Smooth muscle cell (in vitro differentiated cells): ENCODE data around the gene KCNJ11. TPM values are rescaled to one million over a fixed set of nuclear protein-coding genes. Genes with fewer than 3 reads are reported as not detected.

Experiments used
- DNase-seq: peaks from one replicate; lab custom pipeline; 2025; ENCODE audit not compliant: unreplicated experiment; lab: John Stamatoyannopoulos, UW
- H2AFZ ChIP-seq: fragments of 200-600 bp; sonication (generic); 2 replicates; pipeline ENCODE4 v1.6.0; 2016; ENCODE audit warnings: antibody characterized with exemption, low read depth, mild to moderate bottlenecking
- H3F3A ChIP-seq: fragments of 200-600 bp; sonication (generic); 2 replicates; pipeline ENCODE4 v1.6.0; 2017; ENCODE audit warnings: antibody characterized with exemption, low read depth
- H3K27ac ChIP-seq: fragments of 200-600 bp; sonication (generic); 2 replicates; pipeline ENCODE4 v1.5.1; 2016; ENCODE audit warnings: low read depth, mild to moderate bottlenecking
- H3K27me3 ChIP-seq: fragments of 200-600 bp; sonication (generic); 2 replicates; pipeline ENCODE4 v1.6.1; 2016; ENCODE audit warnings: low read depth, mild to moderate bottlenecking
- H3K36me3 ChIP-seq: fragments of 200-600 bp; sonication (generic); 2 replicates; pipeline ENCODE4 v1.5.1; 2016; ENCODE audit warnings: low read depth
- H3K4me1 ChIP-seq: fragments of 200-600 bp; sonication (generic); 2 replicates; pipeline ENCODE4 v1.5.1; 2016; ENCODE audit warnings: low read depth
- H3K4me2 ChIP-seq: fragments of 200-600 bp; sonication (generic); 2 replicates; pipeline ENCODE4 v1.6.0; 2016; ENCODE audit warnings: mild to moderate bottlenecking
- H3K4me3 ChIP-seq: fragments of 200-600 bp; sonication (generic); 2 replicates; pipeline ENCODE4 v1.5.1; 2016; ENCODE audit warnings: mild to moderate bottlenecking
- H3K79me2 ChIP-seq: fragments of 200-600 bp; sonication (generic); 2 replicates; pipeline ENCODE4 v1.6.0; 2016; ENCODE audit warnings: low read depth, mild to moderate bottlenecking
- H3K9ac ChIP-seq: fragments of 200-600 bp; sonication (generic); 2 replicates; pipeline ENCODE4 v1.6.0; 2016; ENCODE audit warnings: low read depth
- H3K9me3 ChIP-seq: fragments of 200-600 bp; sonication (generic); replicated peaks from 2 replicates; pipeline ENCODE4 v1.5.1; 2016; ENCODE audit warnings: low read depth
- H4K20me1 ChIP-seq: fragments of 200-600 bp; sonication (generic); 2 replicates; pipeline ENCODE4 v1.6.0; 2016; ENCODE audit warnings: low read depth
- CTCF ChIP-seq: fragments of 200-600 bp; sonication (generic); IDR thresholded peaks from 2 replicates; pipeline ENCODE4 v1.5.1; 2017; ENCODE audit warnings: borderline replicate concordance, mild to moderate bottlenecking, antibody characterized with exemption; ENCODE audit not compliant: insufficient read depth, poor library complexity, severe bottlenecking
- WGBS: methylation state at CpG from one replicate; pipeline ENCODE4 v1.1.7; 2016; ENCODE audit warnings: low lambda C conversion rate; 5-methylcytosine and 5-hydroxymethylcytosine counted together
- polyA plus RNA-seq: library from polyadenylated mRNA; unstranded; fragments of >200 nt; fragmentation: Nextera tagmentation; extraction: Ambion mirVana; gene quantifications from 2 replicates; pipeline ENCODE4 v1.2.1, GENCODE V29; 2016
- total RNA-seq: library from RNA; depleted of rRNA; stranded (reverse); fragments of >200 nt; gene quantifications from 2 replicates; pipeline ENCODE4 v1.2.3, GENCODE V29; 2014

The KCNJ11 gene
- total and polyA plus RNA-seq, 2 experiments from 2014 or later = not detected

- WGBS = 84% methylated on average over 5 of the region's 5 CpGs
These were observed 3.0 kb downstream of the KCNJ11 start for GRCh38 chr11:17385492-17385891.

DNA sequence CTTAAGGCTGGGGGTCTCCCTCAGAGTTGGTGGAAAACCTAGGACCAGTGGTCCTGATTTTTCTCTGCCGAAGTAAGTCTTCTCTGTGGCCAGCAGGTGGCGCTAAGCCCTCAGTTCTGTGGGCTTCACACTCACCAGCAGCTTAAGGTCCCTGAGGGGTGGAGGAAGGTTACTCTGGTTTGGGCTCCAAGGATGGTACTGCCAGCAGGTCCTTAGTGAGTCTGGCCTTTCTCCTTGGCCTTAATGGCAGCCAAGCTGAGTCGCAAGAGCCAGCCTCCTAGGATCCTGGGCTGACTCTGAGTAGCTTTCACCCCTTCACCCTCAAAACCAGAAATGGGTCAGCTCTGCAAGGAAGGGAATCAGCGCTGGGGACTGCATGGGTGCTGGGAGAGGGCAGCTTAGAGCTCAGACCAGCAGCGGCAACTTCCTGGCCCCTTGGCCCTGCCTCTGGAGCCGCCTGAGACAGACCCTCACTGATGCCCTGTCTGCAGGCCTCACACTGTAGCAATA lies 4.4 kb downstream of the KCNJ11 start:
- WGBS = 39% methylated on average over 6 of the region's 6 CpGs
- no peaks in the 10 kb centered on the region for H3K9me3 ChIP-seq
- H3K4me3 ChIP-seq = no peak overlapping the region
- H3K79me2 ChIP-seq = no peaks in the 10 kb centered on the region
- H3K4me1 ChIP-seq = no peaks in the 10 kb centered on the region
- no peak overlapping the region for H2AFZ ChIP-seq
- TF ChIP-seq CTCF = peak; percentile 94
- H3K9ac ChIP-seq = no peak overlapping the region
- peak; percentile 23 for DNase-seq
- H4K20me1 ChIP-seq = no peaks in the 10 kb centered on the region
- H3F3A ChIP-seq = no peaks in the 10 kb centered on the region
- H3K36me3 ChIP-seq = no peaks in the 10 kb centered on the region
- peaks cover 13% of the 10 kb centered on the region for H3K27me3 ChIP-seq
- H3K27ac ChIP-seq = no peak overlapping the region
- no peak overlapping the region for H3K4me2 ChIP-seq

More at GRCh38 chr11:17385492-17385891, 3.0 kb downstream of the KCNJ11 start:
- Histone ChIP-seq H3F3A (no peaks in the 10 kb centered on the region), H2AFZ (no peak overlapping the region), H3K27ac (no peak overlapping the region), H3K79me2 (no peaks in the 10 kb centered on the region), H3K9ac (no peak overlapping the region), H3K27me3 (peaks cover 28% of the 10 kb centered on the region), H4K20me1 (no peaks in the 10 kb centered on the region), H3K4me3 (no peak overlapping the region), H3K9me3 (no peaks in the 10 kb centered on the region), H3K4me2 (no peak overlapping the region), H3K36me3 (no peaks in the 10 kb centered on the region), H3K4me1 (no peaks in the 10 kb centered on the region)
- TF ChIP-seq CTCF = no peak
- no peak for DNase-seq

DNA sequence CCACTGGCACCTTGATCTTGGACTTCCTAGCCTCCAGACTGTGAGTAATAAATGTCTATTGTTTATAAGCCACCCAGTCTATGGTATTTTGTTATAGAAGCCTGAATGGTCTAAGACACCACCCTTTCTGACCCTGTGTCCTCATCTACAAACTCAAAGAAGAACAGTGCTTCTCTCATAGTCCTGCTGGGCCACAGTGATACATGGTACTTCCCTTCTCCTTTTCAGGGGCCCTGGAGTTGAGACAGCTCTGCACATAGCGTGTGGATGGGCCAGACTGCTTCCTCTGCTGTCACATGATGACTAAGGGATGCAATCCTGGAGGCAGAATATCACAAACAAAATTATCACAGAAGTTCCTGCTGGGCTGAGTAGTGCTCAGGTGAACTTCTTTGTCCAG lies 5.0 kb downstream of the KCNJ11 start:
- H2AFZ ChIP-seq = no peak overlapping the region
- 60% methylated on average over 1 of the region's 1 CpG for whole genome bisulfite sequencing

More for the DNA sequence above, 5.0 kb downstream of the KCNJ11 start:
- H3K9ac ChIP-seq = no peak overlapping the region
- no peaks in the 10 kb centered on the region for H4K20me1 ChIP-seq
- no peaks in the 10 kb centered on the region for H3F3A ChIP-seq
- peaks cover 9% of the 10 kb centered on the region for H3K27me3 ChIP-seq
- no peaks in the 10 kb centered on the region for H3K36me3 ChIP-seq
- no peak for TF ChIP-seq CTCF
- no peaks in the 10 kb centered on the region for H3K4me1 ChIP-seq
- no peaks in the 10 kb centered on the region for H3K9me3 ChIP-seq
- H3K4me3 ChIP-seq = no peak overlapping the region
- no peak overlapping the region for H3K27ac ChIP-seq
- DNase-seq = no peak
- no peak overlapping the region for H3K4me2 ChIP-seq
- no peaks in the 10 kb centered on the region for H3K79me2 ChIP-seq
